HCT116 (cell line): ENCODE measurements around the gene GALNT14. TPM values are rescaled to one million over a fixed set of nuclear protein-coding genes. Genes with fewer than 3 reads are reported as not detected.

ENCODE experiments used
- ATAC-seq: fragments of 200-7000 bp; cut with Tn5 transposase; 2 replicates; pipeline ENCODE4 v1.9.1; 2020; ENCODE audit warnings: mild to moderate bottlenecking, moderate library complexity
- BruUV-seq: library from RNA; stranded (reverse); fragments of 400-500 nt; replicated peaks from 2 replicates; lab custom pipeline; 2021; lab: Mats Ljungman, UMichigan
- CTCF ChIA-PET: fragments of 300-600 bp; sonication (Branson Sonifier 250); formaldehyde crosslinking; loops from one replicate; lab custom pipeline; 2021; ENCODE audit warnings: antibody characterized with exemption; lab: Charles Lee
- POLR2A ChIA-PET: fragments of 300-600, 350-600 bp; sonication (Branson Sonifier 250); formaldehyde crosslinking; loops from one replicate; lab custom pipeline; 2021; ENCODE audit warnings: antibody characterized with exemption; lab: Charles Lee
- RAD21 ChIA-PET, 2 experiments: fragments of 300-600 bp; sonication (Branson Sonifier 250); formaldehyde crosslinking; loops; one replicate each; lab custom pipeline; 2023; ENCODE audit warnings: low total read pairs in 2 of 2; ENCODE audit not compliant: uncharacterized antibody in 2 of 2, unreplicated experiment in 2 of 2, low non-redundant PET in 1 of 2; lab: Charles Lee
- DNase-seq: peaks from one replicate; pipeline ENCODE4 v3.0.0-alpha.2; 2010; ENCODE audit warnings: low read depth, low spot score
- H2AFZ ChIP-seq: fragments of 200-600 bp; shearing (Covaris generic), sonication (generic); 2 replicates; pipeline ENCODE4 v1.6.1; 2017; ENCODE audit warnings: low read depth, mixed run types, mixed read lengths, antibody characterized with exemption, low read length; ENCODE audit not compliant: poor library complexity, severe bottlenecking
- H3K27ac ChIP-seq: 2 replicates; pipeline ENCODE4 v1.5.1; 2012; ENCODE audit warnings: low read depth, low read length
- H3K27me3 ChIP-seq: fragments of 200-600 bp; sonication (generic); 2 replicates; pipeline ENCODE4 v1.6.1; 2016; ENCODE audit warnings: mixed run types, low read length, mixed read lengths; ENCODE audit not compliant: insufficient read depth
- H3K36me3 ChIP-seq, 2 experiments: fragments of 200-500 bp in 1 of 2; fragments of 200-600 bp in 1 of 2; sonication (Bioruptor generic) in 1 of 2; sonication (generic) in 1 of 2; 2 replicates each; pipeline versions ENCODE4 v1.5.1 to v1.6.1; 2014 to 2016; ENCODE audit warnings: low read length in 2 of 2, inconsistent platforms in 1 of 2, mixed read lengths in 1 of 2, mixed run types in 1 of 2; ENCODE audit not compliant: insufficient read depth in 2 of 2, control insufficient read depth in 1 of 2
- H3K4me1 ChIP-seq, 2 experiments: fragments of 200-600 bp in 1 of 2; sonication (generic) in 1 of 2; 2 replicates each; pipeline versions ENCODE4 v1.5.1 to v1.6.1; 2012 to 2017; ENCODE audit warnings: low read length in 2 of 2, inconsistent platforms in 1 of 2, mild to moderate bottlenecking in 1 of 2, mixed read lengths in 1 of 2, mixed run types in 1 of 2, moderate library complexity in 1 of 2; ENCODE audit not compliant: insufficient read depth in 2 of 2, control insufficient read depth in 1 of 2
- H3K4me2 ChIP-seq: fragments of 200-600 bp; sonication (generic); 2 replicates; pipeline ENCODE4 v1.6.1; 2017; ENCODE audit warnings: mixed run types, low read length, mixed read lengths
- H3K4me3 ChIP-seq, 2 experiments: fragments of 200-600 bp in 1 of 2; sonication (generic) in 1 of 2; replicated peaks in 1 of 2; 2 replicates each; pipeline ENCODE4 v1.5.1; 2011 to 2016; ENCODE audit warnings: low read length in 2 of 2, control low read depth in 1 of 2, low read depth in 1 of 2, mild to moderate bottlenecking in 1 of 2, mixed read lengths in 1 of 2, mixed run types in 1 of 2
- H3K79me2 ChIP-seq: fragments of 200-600 bp; sonication (generic); 2 replicates; pipeline ENCODE4 v1.6.1; 2017; ENCODE audit warnings: mild to moderate bottlenecking, mixed run types, low read length, moderate library complexity, mixed read lengths; ENCODE audit not compliant: insufficient read depth
- H3K9ac ChIP-seq: fragments of 200-600 bp; sonication (generic); 2 replicates; pipeline ENCODE4 v1.6.1; 2016; ENCODE audit warnings: low read length, mixed read lengths
- H3K9me2 ChIP-seq: fragments of 200-600 bp; sonication (generic), shearing (Covaris generic); 2 replicates; pipeline ENCODE4 v1.6.1; 2017; ENCODE audit warnings: mixed run types, mild to moderate bottlenecking, moderate library complexity; ENCODE audit not compliant: insufficient read depth
- H3K9me3 ChIP-seq, 2 experiments: fragments of 200-500 bp in 1 of 2; fragments of 200-600 bp in 1 of 2; sonication (Bioruptor generic) in 1 of 2; sonication (generic) in 1 of 2; 2 replicates each; pipeline ENCODE4 v1.6.1; 2014 to 2017; ENCODE audit warnings: low read length in 2 of 2, mixed read lengths in 2 of 2, inconsistent platforms in 1 of 2, low read depth in 1 of 2, mild to moderate bottlenecking in 1 of 2, mixed run types in 1 of 2, moderate library complexity in 1 of 2; ENCODE audit not compliant: control insufficient read depth in 1 of 2, insufficient read depth in 1 of 2
- H4K20me1 ChIP-seq: fragments of 200-600 bp; sonication (generic), shearing (Covaris generic); 2 replicates; pipeline ENCODE4 v1.6.1; 2017; ENCODE audit warnings: mixed run types, mild to moderate bottlenecking, moderate library complexity; ENCODE audit not compliant: insufficient read depth
- ATF3 ChIP-seq: IDR thresholded peaks from 2 replicates; pipeline ENCODE4 v1.6.1; 2012
- CBX3 ChIP-seq: IDR thresholded peaks from 2 replicates; pipeline ENCODE4 v1.6.1; 2012; ENCODE audit warnings: low read depth
- CEBPB ChIP-seq: IDR thresholded peaks from 2 replicates; pipeline ENCODE4 v1.6.1; 2012; ENCODE audit warnings: low read depth
- EGR1 ChIP-seq: IDR thresholded peaks from 2 replicates; pipeline ENCODE4 v1.6.1; 2012; ENCODE audit warnings: low read depth
- ELF1 ChIP-seq: IDR thresholded peaks from 2 replicates; pipeline ENCODE4 v1.6.1; 2012; ENCODE audit warnings: low read depth, borderline replicate concordance
- EZH2phosphoT487 ChIP-seq: fragments of 200-600 bp; IDR thresholded peaks from 2 replicates; pipeline ENCODE4 v1.6.1; 2018; ENCODE audit warnings: antibody characterized with exemption, borderline replicate concordance
- FOSL1 ChIP-seq: IDR thresholded peaks from 2 replicates; pipeline ENCODE4 v1.6.1; 2012; ENCODE audit warnings: low read depth
- JUND ChIP-seq: IDR thresholded peaks from 2 replicates; pipeline ENCODE4 v1.6.1; 2012
- MAX ChIP-seq: IDR thresholded peaks from 2 replicates; pipeline ENCODE4 v1.6.1; 2012
- POLR2AphosphoS5 ChIP-seq: IDR thresholded peaks from 2 replicates; pipeline ENCODE4 v1.6.1; 2011; ENCODE audit warnings: mild to moderate bottlenecking, low read depth, low read length, moderate library complexity
- RAD21 ChIP-seq: IDR thresholded peaks from 2 replicates; pipeline ENCODE4 v1.6.1; 2012; ENCODE audit warnings: low read depth, mild to moderate bottlenecking
- REST ChIP-seq: IDR thresholded peaks from 2 replicates; pipeline ENCODE4 v1.6.1; 2012; ENCODE audit warnings: low read depth
- SIN3A ChIP-seq: IDR thresholded peaks from 2 replicates; pipeline ENCODE4 v1.6.1; 2012; ENCODE audit warnings: low read depth
- SRF ChIP-seq: IDR thresholded peaks from 2 replicates; pipeline ENCODE4 v1.6.1; 2012; ENCODE audit warnings: low read depth
- YY1 ChIP-seq: IDR thresholded peaks from 2 replicates; pipeline ENCODE4 v1.6.1; 2011; ENCODE audit warnings: low read length, low read depth, moderate library complexity, mild to moderate bottlenecking; ENCODE audit not compliant: insufficient replicate concordance; ENCODE audit errors: extremely low read depth
- ZFX ChIP-seq: fragments of 450-650 bp; IDR thresholded peaks from 2 replicates; pipeline ENCODE4 v1.6.1; 2017
- intact Hi-C: fragments of 100-400 bp; cut with micrococcal nuclease; formaldehyde crosslinking; loops from 2 replicates; pipeline ENCODE4 v1.10.0; 2022
- total RNA-seq: library from RNA; stranded (reverse); gene quantifications from one replicate; pipeline ENCODE4 v1.2.1, GENCODE V29; 2021; ENCODE audit not compliant: unreplicated experiment
- TF ChIP-seq, protein P1 (sequence below), 3 experiments: fragments of 200-600 bp in 1 of 3; sonication (generic) in 1 of 3; IDR thresholded peaks in 2 of 3; conservative IDR thresholded peaks in 1 of 3; 2 replicates each; pipeline ENCODE4 v1.5.1; 2012 to 2017; ENCODE audit warnings: low read depth in 2 of 3, low read length in 2 of 3, antibody characterized with exemption in 1 of 3, borderline replicate concordance in 1 of 3, control low read depth in 1 of 3, mild to moderate bottlenecking in 1 of 3, mixed read lengths in 1 of 3, mixed run types in 1 of 3, moderate library complexity in 1 of 3; ENCODE audit not compliant: insufficient read depth in 1 of 3

The GALNT14 gene
- total RNA-seq, 1 experiment from 2014 or later, result 11.2 TPM

GRCh38 chr2:31097962-31098613 lies 40.2 kb downstream of the GALNT14 start:
- DNase-seq (no peak), ATAC-seq (no peak)

More at GRCh38 chr2:31097962-31098613, 40.2 kb downstream of the GALNT14 start:
- H3K27ac ChIP-seq, result no peak overlapping the region
- no peak overlapping the region for H3K4me3 ChIP-seq
- no peaks in the 10 kb centered on the region for H3K9me3 ChIP-seq
- H3K4me2 ChIP-seq, result no peak overlapping the region
- H3K79me2 ChIP-seq, result no peaks in the 10 kb centered on the region
- H3K27me3 ChIP-seq, result no peaks in the 10 kb centered on the region
- intact Hi-C loops, result no loop called here
- no peaks in the 10 kb centered on the region for H3K9me2 ChIP-seq
- RAD21 ChIA-PET, result no interaction called here
- BruUV-seq, result no TSS peak
- TF ChIP-seq SRF, result no peak
- no peak for TF ChIP-seq FOSL1
- TF ChIP-seq POLR2AphosphoS5, result no peak
- no peak for TF ChIP-seq CBX3
- TF ChIP-seq ZFX, result no peak
- TF ChIP-seq CEBPB, result no peak
- TF ChIP-seq EZH2phosphoT487, result no peak
- no peak for TF ChIP-seq JUND
- no peak for TF ChIP-seq MAX
- no peak for TF ChIP-seq REST
- TF ChIP-seq, protein P1, sequence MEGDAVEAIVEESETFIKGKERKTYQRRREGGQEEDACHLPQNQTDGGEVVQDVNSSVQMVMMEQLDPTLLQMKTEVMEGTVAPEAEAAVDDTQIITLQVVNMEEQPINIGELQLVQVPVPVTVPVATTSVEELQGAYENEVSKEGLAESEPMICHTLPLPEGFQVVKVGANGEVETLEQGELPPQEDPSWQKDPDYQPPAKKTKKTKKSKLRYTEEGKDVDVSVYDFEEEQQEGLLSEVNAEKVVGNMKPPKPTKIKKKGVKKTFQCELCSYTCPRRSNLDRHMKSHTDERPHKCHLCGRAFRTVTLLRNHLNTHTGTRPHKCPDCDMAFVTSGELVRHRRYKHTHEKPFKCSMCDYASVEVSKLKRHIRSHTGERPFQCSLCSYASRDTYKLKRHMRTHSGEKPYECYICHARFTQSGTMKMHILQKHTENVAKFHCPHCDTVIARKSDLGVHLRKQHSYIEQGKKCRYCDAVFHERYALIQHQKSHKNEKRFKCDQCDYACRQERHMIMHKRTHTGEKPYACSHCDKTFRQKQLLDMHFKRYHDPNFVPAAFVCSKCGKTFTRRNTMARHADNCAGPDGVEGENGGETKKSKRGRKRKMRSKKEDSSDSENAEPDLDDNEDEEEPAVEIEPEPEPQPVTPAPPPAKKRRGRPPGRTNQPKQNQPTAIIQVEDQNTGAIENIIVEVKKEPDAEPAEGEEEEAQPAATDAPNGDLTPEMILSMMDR (IDR thresholded peaks at IDR 0.05 in 2 of 3, conservative IDR thresholded peaks at IDR 0.05 in 1 of 3; ENCODE audit: borderline replicate concordance in 1 of 3, insufficient read depth in 1 of 3, low read depth in 2 of 3, low read length in 2 of 3), result no peak
- TF ChIP-seq YY1, result no peak
- TF ChIP-seq SIN3A, result no peak
- TF ChIP-seq ATF3, result no peak
- TF ChIP-seq EGR1, result no peak
- TF ChIP-seq RAD21, result no peak
- TF ChIP-seq ELF1, result no peak
- H3K4me1 ChIP-seq, result no peaks in the 10 kb centered on the region
- H3K9ac ChIP-seq, result no peak overlapping the region
- H3K36me3 ChIP-seq, result no peaks in the 10 kb centered on the region
- POLR2A ChIA-PET, result no interaction called here
- H4K20me1 ChIP-seq, result no peaks in the 10 kb centered on the region
- CTCF ChIA-PET, result no interaction called here
- no peak overlapping the region for H2AFZ ChIP-seq
